Breast epithelium (tissue), 3 donors: ENCODE data around the gene ADORA3.

Experiments
- CTCF ChIP-seq, 3 donors: fragments of 450-650 bp; IDR thresholded peaks; one replicate each; pipeline ENCODE4 v1.5.1; 2016 to 2017; ENCODE audit warnings: antibody characterized with exemption in 3 of 3, mild to moderate bottlenecking in 3 of 3, moderate library complexity in 3 of 3
- POLR2A ChIP-seq: fragments of 450-650 bp; IDR thresholded peaks from one replicate; pipeline ENCODE4 v1.6.1; 2016; ENCODE audit warnings: antibody characterized with exemption, mild to moderate bottlenecking, moderate library complexity
- POLR2AphosphoS5 ChIP-seq, 3 donors: sonication (generic); formaldehyde crosslinking; IDR thresholded peaks; one replicate each; pipeline ENCODE4 v1.6.1; 2017; ENCODE audit warnings: antibody characterized with exemption in 3 of 3

GRCh38 chr1:111483166-111483565 is 20.3 kb downstream of the ADORA3 start:
- TF ChIP-seq CTCF (IDR thresholded peaks at IDR 0.05) = no peak
- no peak for TF ChIP-seq POLR2AphosphoS5 (IDR thresholded peaks at IDR 0.05)
- TF ChIP-seq POLR2A = no peak
